ENCODE data around the gene SPANXN3.

DNA sequence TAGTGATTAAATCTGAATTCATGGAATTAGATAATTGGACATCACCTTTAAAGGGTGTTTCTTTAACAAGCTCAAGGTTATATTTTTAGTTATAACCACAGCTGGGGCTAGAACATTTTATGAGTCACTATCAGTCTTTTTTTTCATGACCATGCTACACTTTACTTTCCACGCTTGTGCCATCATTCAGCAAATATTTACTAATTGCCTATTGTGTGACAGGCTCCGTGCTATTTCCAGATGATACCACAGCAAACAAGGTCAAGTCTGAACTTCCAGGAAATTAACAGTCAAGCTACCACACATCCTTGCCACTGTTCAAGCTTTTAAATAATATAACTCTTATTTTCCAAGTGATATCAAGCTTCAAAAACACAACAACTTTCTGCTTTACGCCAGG is 16.5 kb downstream of the SPANXN3 start:
- TF ChIP-seq, protein P1, sequence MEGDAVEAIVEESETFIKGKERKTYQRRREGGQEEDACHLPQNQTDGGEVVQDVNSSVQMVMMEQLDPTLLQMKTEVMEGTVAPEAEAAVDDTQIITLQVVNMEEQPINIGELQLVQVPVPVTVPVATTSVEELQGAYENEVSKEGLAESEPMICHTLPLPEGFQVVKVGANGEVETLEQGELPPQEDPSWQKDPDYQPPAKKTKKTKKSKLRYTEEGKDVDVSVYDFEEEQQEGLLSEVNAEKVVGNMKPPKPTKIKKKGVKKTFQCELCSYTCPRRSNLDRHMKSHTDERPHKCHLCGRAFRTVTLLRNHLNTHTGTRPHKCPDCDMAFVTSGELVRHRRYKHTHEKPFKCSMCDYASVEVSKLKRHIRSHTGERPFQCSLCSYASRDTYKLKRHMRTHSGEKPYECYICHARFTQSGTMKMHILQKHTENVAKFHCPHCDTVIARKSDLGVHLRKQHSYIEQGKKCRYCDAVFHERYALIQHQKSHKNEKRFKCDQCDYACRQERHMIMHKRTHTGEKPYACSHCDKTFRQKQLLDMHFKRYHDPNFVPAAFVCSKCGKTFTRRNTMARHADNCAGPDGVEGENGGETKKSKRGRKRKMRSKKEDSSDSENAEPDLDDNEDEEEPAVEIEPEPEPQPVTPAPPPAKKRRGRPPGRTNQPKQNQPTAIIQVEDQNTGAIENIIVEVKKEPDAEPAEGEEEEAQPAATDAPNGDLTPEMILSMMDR (IDR thresholded peaks at IDR 0.05): no peak
- TF ChIP-seq POLR2AphosphoS5 (IDR thresholded peaks at IDR 0.05; ENCODE audit: low read depth, low read length) (no peak), SIN3A (IDR thresholded peaks at IDR 0.05; ENCODE audit: borderline replicate concordance, insufficient read depth, low read depth, low read length) (no peak), REST (IDR thresholded peaks at IDR 0.05; ENCODE audit: insufficient read depth in 1 of 2, low read depth in 2 of 2, low read length in 1 of 2) (no peak)

Data from Panc1 (cell line).